Peyer's patch (tissue), 4 donors: ENCODE measurements around the gene PRKAR1B.

ENCODE experiments used
- POLR2A ChIP-seq, 2 donors: fragments of 450-650 bp; IDR thresholded peaks; one replicate each; pipeline ENCODE4 v1.5.1; 2017; ENCODE audit warnings: antibody characterized with exemption in 2 of 2, mild to moderate bottlenecking in 2 of 2, moderate library complexity in 2 of 2
- TF ChIP-seq, protein P1 (sequence below), 6 experiments: fragments of 450-650 bp in 4 of 6; fragments of 200-600 bp in 2 of 6; sonication (generic) in 1 of 6; IDR thresholded peaks; one replicate each; pipeline ENCODE4 v1.5.1; 2017 to 2019; ENCODE audit warnings: antibody characterized with exemption in 6 of 6, mild to moderate bottlenecking in 3 of 6, moderate library complexity in 1 of 6

- TF ChIP-seq, protein P1, sequence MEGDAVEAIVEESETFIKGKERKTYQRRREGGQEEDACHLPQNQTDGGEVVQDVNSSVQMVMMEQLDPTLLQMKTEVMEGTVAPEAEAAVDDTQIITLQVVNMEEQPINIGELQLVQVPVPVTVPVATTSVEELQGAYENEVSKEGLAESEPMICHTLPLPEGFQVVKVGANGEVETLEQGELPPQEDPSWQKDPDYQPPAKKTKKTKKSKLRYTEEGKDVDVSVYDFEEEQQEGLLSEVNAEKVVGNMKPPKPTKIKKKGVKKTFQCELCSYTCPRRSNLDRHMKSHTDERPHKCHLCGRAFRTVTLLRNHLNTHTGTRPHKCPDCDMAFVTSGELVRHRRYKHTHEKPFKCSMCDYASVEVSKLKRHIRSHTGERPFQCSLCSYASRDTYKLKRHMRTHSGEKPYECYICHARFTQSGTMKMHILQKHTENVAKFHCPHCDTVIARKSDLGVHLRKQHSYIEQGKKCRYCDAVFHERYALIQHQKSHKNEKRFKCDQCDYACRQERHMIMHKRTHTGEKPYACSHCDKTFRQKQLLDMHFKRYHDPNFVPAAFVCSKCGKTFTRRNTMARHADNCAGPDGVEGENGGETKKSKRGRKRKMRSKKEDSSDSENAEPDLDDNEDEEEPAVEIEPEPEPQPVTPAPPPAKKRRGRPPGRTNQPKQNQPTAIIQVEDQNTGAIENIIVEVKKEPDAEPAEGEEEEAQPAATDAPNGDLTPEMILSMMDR (IDR thresholded peaks at IDR 0.05), result no peak
- TF ChIP-seq POLR2A (IDR thresholded peaks at IDR 0.05), result no peak
Measured at GRCh38 chr7:753190-753589, 26.1 kb upstream of the PRKAR1B start.
